H1 (cell line): ENCODE data around the gene TMEM126B.

Experiments
- CHD1 ChIP-seq: IDR thresholded peaks from 2 replicates; pipeline ENCODE4 v1.6.1; 2012; ENCODE audit warnings: low read depth, low read length, improper control_type of control experiment
- CTCF ChIP-seq, 3 experiments: IDR thresholded peaks; 1 replicate in 2 of 3; 2 replicates in 1 of 3; pipeline versions ENCODE4 v1.5.1 to v1.6.1; 2011; ENCODE audit warnings: low read length in 3 of 3, mild to moderate bottlenecking in 3 of 3, inconsistent platforms in 2 of 3, low read depth in 1 of 3, moderate library complexity in 1 of 3; ENCODE audit not compliant: insufficient read depth in 1 of 3; ENCODE audit errors: control extremely low read depth in 1 of 3
- E2F6 ChIP-seq: IDR thresholded peaks from 2 replicates; pipeline ENCODE4 v1.6.1; 2012; ENCODE audit warnings: inconsistent platforms
- GTF2F1 ChIP-seq: IDR thresholded peaks from 2 replicates; pipeline ENCODE4 v1.6.1; 2012; ENCODE audit warnings: low read depth, low read length, improper control_type of control experiment, borderline replicate concordance
- JUND ChIP-seq: IDR thresholded peaks from 2 replicates; pipeline ENCODE4 v1.6.1; 2011; ENCODE audit warnings: mild to moderate bottlenecking, improper control_type of control experiment, low read length
- MAFK ChIP-seq: IDR thresholded peaks from 2 replicates; pipeline ENCODE4 v1.6.1; 2012; ENCODE audit warnings: low read depth, mild to moderate bottlenecking, improper control_type of control experiment, low read length
- MAX ChIP-seq: IDR thresholded peaks from 2 replicates; pipeline ENCODE4 v1.6.1; 2012; ENCODE audit warnings: inconsistent platforms
- RAD21 ChIP-seq, 2 experiments: IDR thresholded peaks in 1 of 2; conservative IDR thresholded peaks in 1 of 2; 2 replicates each; pipeline ENCODE4 v1.6.1; 2011; ENCODE audit warnings: low read depth in 2 of 2, low read length in 2 of 2, improper control_type of control experiment in 1 of 2, inconsistent platforms in 1 of 2, mild to moderate bottlenecking in 1 of 2, moderate library complexity in 1 of 2
- SIRT6 ChIP-seq: IDR thresholded peaks from one replicate; pipeline ENCODE4 v1.7.1; 2012; ENCODE audit warnings: low read length, inconsistent platforms
- SRF ChIP-seq: IDR thresholded peaks from 2 replicates; pipeline ENCODE4 v1.6.1; 2011; ENCODE audit warnings: mild to moderate bottlenecking, low read depth, low read length, moderate library complexity

- no peak for TF ChIP-seq RAD21 (IDR thresholded peaks at IDR 0.05 in 1 of 2, conservative IDR thresholded peaks at IDR 0.05 in 1 of 2; ENCODE audit: low read depth in 2 of 2, low read length in 2 of 2)
- no peak for TF ChIP-seq CTCF (IDR thresholded peaks at IDR 0.05; ENCODE audit: control extremely low read depth in 1 of 3, insufficient read depth in 1 of 3, low read depth in 1 of 3, low read length in 3 of 3)
- no peak for TF ChIP-seq SRF
- no peak for TF ChIP-seq MAFK
- no peak for TF ChIP-seq SIRT6
- no peak for TF ChIP-seq CHD1
- no peak for TF ChIP-seq JUND
- TF ChIP-seq E2F6: no peak
- no peak for TF ChIP-seq GTF2F1
- no peak for TF ChIP-seq MAX
Measured at GRCh38 chr11:85661972-85662664, 33.7 kb downstream of the TMEM126B start.
